ENCODE data around the gene UBE2Z. TPM values are rescaled to one million over a fixed set of nuclear protein-coding genes. Genes with fewer than 3 reads are reported as not detected.

The UBE2Z gene
- total and polyA plus RNA-seq, 8 donors = 20.1 to 52.5 (median 24.2) TPM

DNA sequence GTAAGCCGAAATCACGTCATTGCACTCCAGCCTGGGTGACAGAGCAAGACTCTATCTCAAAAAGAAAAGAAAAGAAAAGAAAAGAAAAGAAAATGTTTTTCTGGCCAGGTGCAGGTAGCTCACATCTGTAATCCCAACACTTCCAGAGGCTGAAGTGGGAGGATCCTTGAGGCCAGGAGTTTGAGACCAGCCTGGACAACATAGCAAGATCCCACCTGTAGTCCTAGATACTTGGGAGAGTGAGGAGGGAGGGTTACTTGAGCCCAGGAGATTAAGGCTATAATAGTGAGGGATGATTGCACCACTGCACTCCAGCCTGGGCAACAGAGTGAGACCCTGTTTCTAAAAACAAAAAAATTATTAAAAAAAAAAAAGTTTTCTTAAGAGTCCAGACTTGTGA, 18.1 kb upstream of the UBE2Z start:
- Histone ChIP-seq H3K9me3 (no peaks in the 10 kb centered on the region), H3K27me3 (no peaks in the 10 kb centered on the region), H3K27ac (no peak overlapping the region), H3K4me1 (peaks cover 5 to 18% (median 9%) of the 10 kb centered on the region in 3 donors), H3K4me3 (no peak overlapping the region), H3K36me3 (peaks cover 0 to under 1% (median 0%) of the 10 kb centered on the region in 3 donors)
- TF ChIP-seq, protein P1, sequence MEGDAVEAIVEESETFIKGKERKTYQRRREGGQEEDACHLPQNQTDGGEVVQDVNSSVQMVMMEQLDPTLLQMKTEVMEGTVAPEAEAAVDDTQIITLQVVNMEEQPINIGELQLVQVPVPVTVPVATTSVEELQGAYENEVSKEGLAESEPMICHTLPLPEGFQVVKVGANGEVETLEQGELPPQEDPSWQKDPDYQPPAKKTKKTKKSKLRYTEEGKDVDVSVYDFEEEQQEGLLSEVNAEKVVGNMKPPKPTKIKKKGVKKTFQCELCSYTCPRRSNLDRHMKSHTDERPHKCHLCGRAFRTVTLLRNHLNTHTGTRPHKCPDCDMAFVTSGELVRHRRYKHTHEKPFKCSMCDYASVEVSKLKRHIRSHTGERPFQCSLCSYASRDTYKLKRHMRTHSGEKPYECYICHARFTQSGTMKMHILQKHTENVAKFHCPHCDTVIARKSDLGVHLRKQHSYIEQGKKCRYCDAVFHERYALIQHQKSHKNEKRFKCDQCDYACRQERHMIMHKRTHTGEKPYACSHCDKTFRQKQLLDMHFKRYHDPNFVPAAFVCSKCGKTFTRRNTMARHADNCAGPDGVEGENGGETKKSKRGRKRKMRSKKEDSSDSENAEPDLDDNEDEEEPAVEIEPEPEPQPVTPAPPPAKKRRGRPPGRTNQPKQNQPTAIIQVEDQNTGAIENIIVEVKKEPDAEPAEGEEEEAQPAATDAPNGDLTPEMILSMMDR (IDR thresholded peaks at IDR 0.05) = no peak
- DNase-seq (no peak), ATAC-seq (no peak), FAIRE-seq (no peak)
- WGBS, 2 donors = 83 to 94% methylated on average over 2 of the region's 2 CpGs
- intact Hi-C loops (cut with DNase I) = no loop called here

DNA sequence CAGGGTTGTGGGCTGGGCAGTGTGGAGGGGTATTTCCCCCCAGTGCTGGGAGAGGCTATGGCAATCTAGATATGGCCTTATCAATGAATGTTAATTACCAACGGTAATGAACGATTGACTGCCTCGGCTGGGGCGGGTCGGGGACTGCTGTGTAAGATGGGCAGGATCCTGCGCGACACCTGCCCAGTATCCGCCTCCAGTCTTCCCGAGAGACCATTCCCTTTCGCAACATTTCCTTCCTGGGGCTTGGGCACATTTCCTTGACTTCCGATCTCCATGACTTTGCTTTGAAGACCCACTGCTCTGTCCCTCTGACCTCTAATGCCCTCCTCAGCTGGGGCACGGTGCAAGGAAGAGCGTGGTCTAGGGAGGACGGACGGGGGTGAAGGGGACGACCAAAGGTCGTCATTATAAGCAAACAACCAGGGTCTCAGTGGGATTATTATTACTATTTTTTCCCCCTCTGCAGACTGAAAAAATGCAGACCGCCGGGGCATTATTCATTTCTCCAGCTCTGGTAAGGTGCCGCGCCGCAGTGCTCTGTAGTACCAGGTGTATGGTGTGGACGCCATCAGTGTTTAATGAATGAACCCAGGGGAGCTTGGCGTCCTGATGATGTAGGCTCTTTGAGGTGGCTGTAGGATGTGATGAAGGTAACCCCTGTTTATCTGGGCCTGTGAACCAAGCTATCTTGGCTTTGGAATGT, 15.1 kb upstream of the UBE2Z start:
- intact Hi-C loops (cut with DNase I) = no loop called here
- H3K27ac ChIP-seq = peak overlapping the region; percentile 56 to 66 (median 61)
- DNase-seq (peak in 1 of 6 donors; percentile 20), FAIRE-seq (no peak), ATAC-seq (no peak)
- no peaks in the 10 kb centered on the region for H3K9me3 ChIP-seq
- peaks cover 0 to 8% (median 0%) of the 10 kb centered on the region in 3 donors for H3K36me3 ChIP-seq
- H3K27me3 ChIP-seq = no peaks in the 10 kb centered on the region
- peaks cover 5 to 18% (median 9%) of the 10 kb centered on the region in 3 donors for H3K4me1 ChIP-seq
- H3K4me3 ChIP-seq = peak overlapping the region; percentile 47 to 68 (median 65)
- TF ChIP-seq, protein P1 (IDR thresholded peaks at IDR 0.05) = no peak
- WGBS, 2 donors = 0% methylated on average over 24 of the region's 24 CpGs

DNA sequence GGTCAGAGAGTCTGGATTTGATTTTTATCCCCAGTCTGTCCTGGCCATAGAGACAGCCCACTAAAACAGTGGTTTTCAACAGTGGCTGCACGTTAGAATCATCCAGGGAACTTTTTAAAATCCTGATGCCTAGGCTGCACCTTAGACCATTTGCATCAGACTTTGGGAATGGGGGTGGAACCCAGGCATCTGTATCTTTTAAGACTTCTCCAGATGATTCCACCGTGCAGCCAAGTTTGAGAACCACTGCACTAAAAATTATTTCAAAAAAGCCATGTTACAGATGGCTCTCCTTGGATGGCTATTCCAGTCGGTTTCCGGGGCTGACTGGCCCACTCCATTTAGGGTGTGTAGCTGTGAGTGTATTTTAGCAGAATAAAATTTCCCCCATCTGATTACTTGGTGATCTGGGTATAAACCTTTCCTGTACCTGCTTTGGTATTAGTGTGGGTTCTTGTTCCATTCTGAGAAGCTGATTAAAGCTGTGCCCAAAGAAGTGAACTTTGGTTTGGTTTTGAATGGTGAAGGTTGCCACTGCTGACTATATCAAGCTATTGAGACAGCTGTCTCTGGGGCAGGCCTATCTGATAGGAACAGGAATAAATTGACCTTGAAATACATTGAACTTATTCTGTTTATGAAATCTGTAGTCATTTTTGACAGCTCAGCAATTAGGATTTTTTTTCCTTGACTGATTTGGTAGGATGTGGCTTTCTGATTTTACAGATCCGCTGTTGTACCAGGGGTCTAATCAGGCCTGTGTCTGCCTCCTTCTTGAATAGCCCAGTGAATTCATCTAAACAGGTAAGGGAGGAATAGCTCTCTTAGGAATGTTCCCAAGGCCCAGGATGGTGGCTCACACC, 14.3 kb upstream of the UBE2Z start:
- Histone ChIP-seq H3K27me3 (no peaks in the 10 kb centered on the region), H3K4me1 (peaks cover 5 to 18% (median 9%) of the 10 kb centered on the region in 3 donors), H3K27ac (no peak overlapping the region), H3K9me3 (no peaks in the 10 kb centered on the region), H3K4me3 (peak overlapping the region in 3 of 4 donors; percentile 65 to 68 (median 65)), H3K36me3 (peaks cover 0 to 8% (median 0%) of the 10 kb centered on the region in 3 donors)
- DNase-seq (no peak), FAIRE-seq (no peak), ATAC-seq (no peak)
- intact Hi-C loops (cut with DNase I) = no loop called here
- 50 to 54% methylated on average over 5 of the region's 5 CpGs for WGBS, 2 donors
- TF ChIP-seq, protein P1 (IDR thresholded peaks at IDR 0.05) = no peak

DNA sequence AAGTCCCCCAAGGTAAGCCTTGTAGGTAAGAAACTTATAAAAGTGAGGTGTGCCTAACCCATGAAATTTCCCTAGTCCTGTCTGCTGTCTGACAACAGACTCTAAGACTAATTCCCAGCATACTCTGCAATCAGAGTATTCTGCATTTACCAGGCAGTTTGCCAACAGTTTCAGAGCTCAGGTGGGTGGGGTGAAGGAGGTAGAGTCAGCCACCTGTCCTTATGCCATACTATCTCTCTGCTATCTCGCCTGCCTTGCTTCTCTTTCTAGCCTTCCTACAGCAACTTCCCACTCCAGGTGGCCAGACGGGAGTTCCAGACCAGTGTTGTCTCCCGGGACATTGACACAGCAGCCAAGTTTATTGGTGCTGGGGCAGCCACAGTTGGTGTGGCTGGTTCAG, 13.3 kb upstream of the UBE2Z start:
- no peak overlapping the region for H3K27ac ChIP-seq
- no peak for ATAC-seq
- intact Hi-C loops (cut with DNase I) = no loop called here
- H3K36me3 ChIP-seq = peaks cover 0 to 8% (median 0%) of the 10 kb centered on the region in 3 donors
- no peaks in the 10 kb centered on the region for H3K9me3 ChIP-seq
- 59 to 74% methylated on average over 3 of the region's 3 CpGs for WGBS, 2 donors
- peaks cover 5 to 18% (median 9%) of the 10 kb centered on the region in 3 donors for H3K4me1 ChIP-seq
- DNase-seq = no peak
- TF ChIP-seq, protein P1 (IDR thresholded peaks at IDR 0.05) = no peak
- no peak for FAIRE-seq
- no peak overlapping the region for H3K4me3 ChIP-seq
- H3K27me3 ChIP-seq = no peaks in the 10 kb centered on the region

Measured in pancreas (tissue), 10 donors.